HG02623 (cell line): Measurements from ENCODE around the gene NLRX1.
"Not testable (repeated sequence)": the region's sequence is repeated elsewhere in the genome, so short reads cannot be mapped to it uniquely, and the experiment has no call there.

Source experiments
- ATAC-seq: cut with Tn5 transposase; IDR thresholded peaks from one replicate; pipeline ENCODE4 v1.9.1; 2021; ENCODE audit warnings: moderate library complexity; ENCODE audit not compliant: unreplicated experiment

NLRX1 gene

DNA sequence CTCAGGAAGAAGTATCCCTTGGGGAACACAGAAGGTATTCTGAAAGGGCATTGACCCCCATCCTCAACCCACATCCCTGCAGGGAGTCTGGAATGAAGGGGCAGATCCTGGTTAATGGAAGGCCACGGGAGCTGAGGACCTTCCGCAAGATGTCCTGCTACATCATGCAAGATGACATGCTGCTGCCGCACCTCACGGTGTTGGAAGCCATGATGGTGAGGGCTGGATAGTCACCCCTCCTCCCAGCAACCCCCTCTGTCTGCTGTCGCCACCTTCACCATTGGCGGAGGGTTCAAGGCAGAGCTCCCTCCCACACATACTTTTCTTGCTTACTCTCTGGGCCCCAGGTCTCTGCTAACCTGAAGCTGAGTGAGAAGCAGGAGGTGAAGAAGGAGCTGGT lies 14.3 kb upstream of the NLRX1 start:
- no peak for ATAC-seq

DNA sequence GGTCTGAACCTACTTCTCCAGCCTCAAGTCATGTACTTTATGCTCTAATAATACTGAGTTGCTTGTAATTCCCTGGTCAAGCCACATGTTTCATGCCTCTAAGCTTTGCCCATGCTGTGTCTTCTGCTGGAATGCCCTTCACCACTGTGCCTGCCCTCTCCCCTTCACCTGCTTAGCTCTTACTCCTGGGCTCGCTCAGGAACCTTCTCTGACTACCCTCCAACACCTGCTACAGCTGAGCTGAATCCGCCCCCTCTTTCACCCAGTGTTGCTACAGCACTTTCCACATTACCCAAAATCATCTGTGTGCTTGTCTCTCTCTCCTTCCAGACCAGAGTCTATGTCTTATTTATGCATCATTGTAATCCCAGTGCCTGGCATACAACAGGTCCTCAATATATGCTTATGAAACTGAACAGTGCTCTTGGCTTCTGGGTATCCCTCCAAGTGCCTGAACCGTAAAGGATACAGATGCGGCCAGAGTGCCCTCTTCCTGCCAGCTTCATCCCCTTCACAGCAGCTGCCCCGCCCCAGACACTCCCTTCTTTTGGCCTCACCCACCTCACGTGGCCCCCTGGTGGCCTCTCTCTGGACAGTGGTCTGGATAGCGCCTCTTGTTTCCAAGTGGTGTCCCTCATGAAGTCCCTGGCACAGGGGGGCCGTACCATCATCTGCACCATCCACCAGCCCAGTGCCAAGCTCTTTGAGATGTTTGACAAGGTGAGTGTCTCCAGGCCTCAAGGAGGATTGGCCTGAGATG lies 12.6 kb upstream of the NLRX1 start:
- no peak for ATAC-seq

DNA sequence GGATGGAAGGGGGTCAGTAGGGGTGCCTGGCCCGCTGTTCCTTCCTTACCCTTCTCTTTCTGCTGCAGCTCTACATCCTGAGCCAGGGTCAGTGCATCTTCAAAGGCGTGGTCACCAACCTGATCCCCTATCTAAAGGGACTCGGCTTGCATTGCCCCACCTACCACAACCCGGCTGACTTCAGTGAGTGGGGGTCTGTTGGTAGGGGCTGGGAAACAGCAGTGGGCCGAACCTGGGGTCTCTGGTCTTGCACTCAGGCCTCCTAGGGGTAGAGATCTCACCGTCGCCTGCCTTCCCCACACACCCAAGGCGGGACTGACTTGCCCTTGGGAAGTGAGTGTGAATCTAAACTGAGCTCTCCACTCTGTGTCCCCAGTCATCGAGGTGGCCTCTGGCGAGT lies 12.0 kb upstream of the NLRX1 start:
- no peak for ATAC-seq

DNA sequence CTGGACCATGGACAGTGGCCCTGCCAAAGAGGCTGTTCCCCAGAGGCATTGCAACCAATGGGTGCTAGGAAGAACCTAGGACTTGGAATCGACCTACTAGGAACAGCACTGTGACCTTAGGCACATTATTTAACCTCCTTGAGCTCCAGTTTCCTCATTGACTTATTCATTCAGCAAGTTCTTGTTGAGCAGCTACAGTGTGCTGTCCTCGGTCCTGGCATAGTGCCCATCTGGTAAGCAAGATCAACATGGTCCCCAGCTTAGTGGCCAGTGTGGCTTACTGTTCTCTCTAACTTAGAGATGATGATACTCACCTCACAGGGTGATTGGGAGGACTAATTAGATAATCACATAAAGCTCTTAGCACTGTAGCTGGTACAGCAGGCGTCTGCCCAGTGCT lies 11.5 kb upstream of the NLRX1 start:
- no peak for ATAC-seq

DNA sequence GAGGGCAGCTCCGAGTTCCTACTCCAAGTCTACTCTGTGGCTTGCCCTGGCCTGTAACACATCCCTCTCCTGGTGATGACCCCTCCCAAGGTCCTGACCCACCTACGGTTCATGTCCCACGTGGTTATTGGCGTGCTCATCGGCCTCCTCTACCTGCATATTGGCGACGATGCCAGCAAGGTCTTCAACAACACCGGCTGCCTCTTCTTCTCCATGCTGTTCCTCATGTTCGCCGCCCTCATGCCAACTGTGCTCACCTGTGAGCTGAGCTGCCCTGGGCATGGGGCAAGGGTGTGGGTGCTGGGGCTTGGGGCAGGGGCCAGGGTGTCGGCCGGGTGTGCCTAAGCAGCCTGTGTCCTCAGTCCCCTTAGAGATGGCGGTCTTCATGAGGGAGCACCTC lies 10.1 kb upstream of the NLRX1 start:
- ATAC-seq = no peak

DNA sequence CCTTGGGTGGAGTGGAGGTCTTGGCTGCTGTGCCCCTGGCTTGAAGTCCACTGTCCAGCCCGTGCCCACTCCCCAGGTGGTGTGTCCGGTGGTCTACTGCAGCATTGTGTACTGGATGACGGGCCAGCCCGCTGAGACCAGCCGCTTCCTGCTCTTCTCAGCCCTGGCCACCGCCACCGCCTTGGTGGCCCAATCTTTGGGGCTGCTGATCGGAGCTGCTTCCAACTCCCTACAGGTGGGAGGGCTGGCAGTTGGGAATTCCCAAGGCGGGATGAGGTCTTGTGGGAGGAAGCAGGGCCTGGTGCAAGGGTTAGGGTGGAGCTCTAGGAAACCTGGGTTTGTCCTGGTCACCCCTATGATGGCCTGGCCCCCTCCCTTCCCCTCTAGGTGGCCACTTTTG lies 8.4 kb upstream of the NLRX1 start:
- no peak for ATAC-seq

DNA sequence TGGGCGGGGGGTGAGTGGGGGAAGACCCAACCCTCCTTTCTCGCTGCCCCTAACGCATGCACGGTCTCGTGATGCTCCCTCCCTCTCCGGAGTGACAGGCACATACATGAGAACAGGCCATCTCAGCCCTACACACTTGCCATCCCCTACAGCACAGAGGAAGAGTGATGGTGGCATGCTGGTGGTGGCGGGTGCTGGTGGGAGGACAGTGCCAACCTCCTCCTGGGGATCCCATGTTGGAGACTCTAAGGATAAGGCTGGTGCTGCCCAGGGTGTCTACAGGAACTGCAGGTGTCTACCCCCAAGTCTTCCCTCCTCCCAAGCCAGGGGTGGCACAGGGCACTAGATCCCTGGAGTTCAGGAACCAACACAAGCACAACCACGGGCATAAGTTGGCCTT lies 6.7 kb upstream of the NLRX1 start:
- no peak for ATAC-seq

DNA sequence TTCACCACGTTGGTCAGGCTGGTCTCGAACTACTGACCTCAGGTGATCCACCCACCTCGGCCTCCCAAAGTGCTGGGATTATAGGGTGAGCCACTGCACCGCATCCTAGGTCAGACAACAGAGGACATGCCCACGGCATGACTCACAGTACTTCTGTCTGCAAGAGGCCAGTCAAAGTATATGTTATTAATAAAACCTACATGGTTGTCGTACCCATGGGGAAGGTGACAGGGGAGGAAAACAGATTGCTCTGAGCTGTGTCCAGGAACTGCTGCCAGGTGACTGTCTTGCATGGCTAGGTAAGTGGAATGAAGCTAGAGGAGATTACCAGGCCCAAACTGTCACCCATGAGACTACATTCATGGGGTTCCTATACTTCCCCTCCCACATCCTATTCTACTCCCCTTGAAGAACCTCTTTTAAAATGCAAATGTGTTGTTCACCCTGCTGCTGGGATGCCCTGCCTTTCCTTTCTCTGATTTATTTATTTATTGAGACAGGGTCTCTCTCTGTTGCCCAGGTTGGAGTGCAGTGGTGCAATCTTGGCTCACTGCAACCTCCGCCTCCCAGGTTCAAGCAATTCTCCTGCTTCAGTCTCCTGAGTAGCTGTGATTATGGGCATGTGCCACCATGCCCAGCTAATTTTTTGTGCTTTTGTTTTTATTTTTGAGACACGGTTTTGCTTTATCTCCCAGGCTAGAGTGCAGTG lies 2.0 kb upstream of the NLRX1 start:
- no peak for ATAC-seq

DNA sequence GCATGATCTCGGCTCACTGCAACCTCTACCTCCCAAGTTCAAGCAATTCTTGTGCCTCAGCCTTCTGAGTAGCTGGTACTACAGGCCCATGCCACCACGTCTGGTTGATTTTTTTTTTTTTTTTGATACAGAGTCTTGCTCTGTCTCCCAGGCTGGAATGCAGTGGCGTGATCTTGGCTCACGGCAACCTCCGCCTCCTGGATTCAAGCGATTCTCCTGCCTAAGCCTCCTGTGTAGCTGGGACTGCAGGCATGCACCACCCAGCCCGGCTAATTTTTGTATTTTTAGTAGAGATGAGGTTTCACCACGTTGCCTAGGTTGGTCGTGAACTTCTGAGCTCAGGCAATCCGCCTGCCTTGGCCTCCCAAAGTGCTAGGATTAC lies 1.5 kb upstream of the NLRX1 start:
- ATAC-seq = not testable (repeated sequence)

DNA sequence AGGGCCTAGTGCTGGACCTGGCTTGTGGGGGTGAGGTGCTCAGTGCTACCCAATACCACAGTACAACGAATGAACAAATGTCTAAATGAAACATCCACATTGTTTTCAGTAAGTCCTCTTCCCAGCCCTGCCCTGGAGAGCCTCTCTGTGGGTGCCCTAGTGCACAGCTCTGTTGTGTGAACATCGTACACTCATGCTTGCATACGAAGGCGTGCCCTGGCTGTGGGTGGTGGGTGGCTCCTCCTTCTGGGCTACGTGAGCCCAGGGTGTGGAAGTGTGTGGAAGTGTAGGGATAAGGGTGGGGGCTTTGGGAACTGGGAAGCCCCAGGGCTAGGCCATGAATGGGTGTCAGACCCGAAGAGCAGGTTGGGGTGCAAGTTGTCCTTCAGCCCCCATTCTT lies 592 bp upstream of the NLRX1 start:
- ATAC-seq = no peak

DNA sequence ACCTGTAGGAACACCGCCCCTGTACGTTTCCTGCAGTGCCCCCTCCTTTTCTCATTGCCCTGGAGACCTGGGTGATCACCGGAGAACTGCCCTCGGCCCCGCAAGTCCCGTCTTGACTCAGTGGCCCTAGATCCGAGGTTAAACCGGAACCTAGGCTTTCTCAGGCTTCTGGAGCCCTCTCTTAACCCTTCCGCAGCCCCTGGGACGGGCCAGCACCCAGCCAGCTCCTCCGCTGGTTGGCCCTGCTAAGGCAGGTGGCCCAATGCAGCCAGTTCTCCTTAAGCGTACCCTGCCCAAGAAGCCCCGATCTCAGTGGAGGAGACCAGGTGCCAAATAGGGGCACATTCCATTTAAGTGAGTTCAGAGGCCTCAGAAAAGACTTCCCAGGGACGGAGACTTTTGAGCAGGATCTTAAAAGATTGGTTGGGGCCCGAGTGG lies 776 bp downstream of the NLRX1 start:
- ATAC-seq = peak; percentile 10

DNA sequence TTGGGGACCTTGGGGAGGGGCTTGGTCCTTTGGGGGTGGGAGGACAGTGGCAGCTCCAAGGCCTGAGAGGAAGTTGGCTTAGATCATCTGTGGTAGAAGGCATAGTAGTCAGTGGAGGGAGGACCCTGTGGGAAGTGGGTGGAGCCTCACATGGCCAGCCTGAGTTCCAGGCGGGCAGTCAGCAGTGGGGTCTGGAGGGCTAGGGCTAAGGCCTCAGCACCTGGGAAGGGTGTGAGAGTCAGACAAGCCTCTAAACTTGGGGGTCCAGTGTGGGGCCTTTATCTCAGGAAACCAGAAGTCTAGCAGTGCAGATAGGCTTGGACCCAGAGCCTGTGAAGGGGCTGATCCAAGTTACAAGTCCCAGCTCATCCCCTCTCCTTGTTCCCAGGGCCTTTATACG lies 4.0 kb downstream of the NLRX1 start:
- ATAC-seq = no peak

DNA sequence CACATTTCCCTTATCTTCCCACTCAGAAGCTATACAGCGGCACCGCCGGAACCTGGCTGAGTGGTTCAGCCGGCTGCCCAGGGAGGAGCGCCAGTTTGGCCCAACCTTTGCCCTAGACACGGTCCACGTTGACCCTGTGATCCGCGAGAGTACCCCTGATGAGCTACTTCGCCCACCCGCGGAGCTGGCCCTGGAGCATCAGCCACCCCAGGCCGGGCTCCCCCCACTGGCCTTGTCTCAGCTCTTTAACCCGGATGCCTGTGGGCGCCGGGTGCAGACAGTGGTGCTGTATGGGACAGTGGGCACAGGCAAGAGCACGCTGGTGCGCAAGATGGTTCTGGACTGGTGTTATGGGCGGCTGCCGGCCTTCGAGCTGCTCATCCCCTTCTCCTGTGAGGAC lies 4.9 kb downstream of the NLRX1 start:
- ATAC-seq = no peak

DNA sequence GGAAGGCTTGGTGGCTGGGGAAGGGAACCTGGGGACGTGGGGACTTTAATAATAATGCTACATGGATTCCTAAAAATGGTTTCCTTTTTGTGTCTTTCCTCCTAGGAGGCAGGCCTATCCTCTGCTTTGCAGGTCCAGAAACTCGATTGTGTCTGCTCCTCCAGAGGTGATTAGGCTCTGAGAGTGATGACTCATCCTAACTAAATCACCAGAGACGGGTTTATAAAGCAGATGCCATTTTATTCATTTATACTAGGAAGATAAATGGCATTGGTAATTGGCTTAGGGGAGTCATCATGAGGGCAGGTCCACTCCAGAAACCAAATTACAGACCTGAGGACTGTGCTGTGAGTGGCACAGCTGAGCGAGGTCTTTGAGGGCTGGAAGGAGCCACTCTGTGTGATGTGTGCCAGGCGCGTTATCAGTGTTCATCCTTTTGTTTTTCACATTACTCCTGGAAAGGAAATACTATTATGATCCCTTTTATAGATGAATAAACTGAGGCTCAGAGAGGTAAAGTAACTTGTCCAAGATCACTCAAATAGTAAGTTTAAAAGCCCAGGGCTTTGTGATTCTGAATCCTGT lies 7.1 kb downstream of the NLRX1 start:
- no peak for ATAC-seq

DNA sequence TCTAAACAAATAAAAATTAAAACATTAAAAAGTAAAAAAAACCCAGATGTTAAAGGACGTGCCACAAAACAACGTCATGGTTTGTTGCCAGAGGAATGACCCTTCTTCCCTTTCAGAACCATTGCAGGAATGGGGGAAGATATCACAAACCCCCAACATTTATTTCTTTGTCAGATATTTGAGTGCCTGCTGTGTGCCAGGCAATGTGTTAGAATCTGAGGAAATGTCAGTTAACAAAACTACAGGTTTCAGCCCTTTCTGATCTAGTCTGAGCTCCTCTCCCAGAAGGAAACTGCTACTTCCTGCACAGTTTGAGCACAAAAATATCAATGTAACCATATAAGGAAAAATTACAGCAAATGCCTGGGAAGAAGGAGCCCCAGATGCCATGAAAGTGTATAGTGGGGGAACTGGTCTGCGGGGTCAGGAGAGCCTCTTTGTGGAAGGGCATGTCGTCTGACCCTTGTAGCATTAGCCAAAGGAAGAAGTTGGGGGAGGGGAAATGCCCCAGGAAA lies 9.7 kb downstream of the NLRX1 start:
- no peak for ATAC-seq

DNA sequence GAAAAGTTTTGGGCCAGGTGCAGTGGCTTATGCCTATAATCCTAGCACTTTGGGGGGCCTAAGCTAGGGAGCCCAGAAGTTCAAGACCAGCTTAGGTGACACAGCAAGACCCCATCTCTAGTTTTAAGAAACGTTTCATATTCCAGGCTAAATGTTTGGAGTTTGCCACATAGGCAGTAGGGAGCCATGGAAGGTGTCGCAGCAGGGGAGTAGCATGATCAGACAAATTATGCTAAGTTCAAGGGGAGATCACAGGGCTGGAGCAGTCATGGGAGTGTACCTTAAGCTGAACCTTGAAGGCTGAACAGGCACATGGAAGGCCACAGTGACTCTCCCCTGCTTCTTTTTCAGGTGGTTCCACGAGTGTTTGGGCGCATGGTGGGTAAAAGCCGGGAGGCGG lies 10.8 kb downstream of the NLRX1 start:
- no peak for ATAC-seq

DNA sequence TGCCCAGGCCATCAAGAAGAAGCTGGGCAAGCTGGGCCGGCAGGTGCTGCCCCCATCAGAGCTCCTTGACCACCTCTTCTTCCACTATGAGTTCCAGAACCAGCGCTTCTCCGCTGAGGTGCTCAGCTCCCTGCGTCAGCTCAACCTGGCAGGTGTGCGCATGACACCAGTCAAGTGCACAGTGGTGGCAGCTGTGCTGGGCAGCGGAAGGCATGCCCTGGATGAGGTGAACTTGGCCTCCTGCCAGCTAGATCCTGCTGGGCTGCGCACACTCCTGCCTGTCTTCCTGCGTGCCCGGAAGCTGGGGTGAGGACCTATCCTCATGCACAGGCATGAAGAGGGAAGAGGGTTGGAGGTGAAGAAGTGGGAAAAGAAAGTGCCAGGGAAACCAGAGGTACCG lies 11.5 kb downstream of the NLRX1 start:
- ATAC-seq = no peak

DNA sequence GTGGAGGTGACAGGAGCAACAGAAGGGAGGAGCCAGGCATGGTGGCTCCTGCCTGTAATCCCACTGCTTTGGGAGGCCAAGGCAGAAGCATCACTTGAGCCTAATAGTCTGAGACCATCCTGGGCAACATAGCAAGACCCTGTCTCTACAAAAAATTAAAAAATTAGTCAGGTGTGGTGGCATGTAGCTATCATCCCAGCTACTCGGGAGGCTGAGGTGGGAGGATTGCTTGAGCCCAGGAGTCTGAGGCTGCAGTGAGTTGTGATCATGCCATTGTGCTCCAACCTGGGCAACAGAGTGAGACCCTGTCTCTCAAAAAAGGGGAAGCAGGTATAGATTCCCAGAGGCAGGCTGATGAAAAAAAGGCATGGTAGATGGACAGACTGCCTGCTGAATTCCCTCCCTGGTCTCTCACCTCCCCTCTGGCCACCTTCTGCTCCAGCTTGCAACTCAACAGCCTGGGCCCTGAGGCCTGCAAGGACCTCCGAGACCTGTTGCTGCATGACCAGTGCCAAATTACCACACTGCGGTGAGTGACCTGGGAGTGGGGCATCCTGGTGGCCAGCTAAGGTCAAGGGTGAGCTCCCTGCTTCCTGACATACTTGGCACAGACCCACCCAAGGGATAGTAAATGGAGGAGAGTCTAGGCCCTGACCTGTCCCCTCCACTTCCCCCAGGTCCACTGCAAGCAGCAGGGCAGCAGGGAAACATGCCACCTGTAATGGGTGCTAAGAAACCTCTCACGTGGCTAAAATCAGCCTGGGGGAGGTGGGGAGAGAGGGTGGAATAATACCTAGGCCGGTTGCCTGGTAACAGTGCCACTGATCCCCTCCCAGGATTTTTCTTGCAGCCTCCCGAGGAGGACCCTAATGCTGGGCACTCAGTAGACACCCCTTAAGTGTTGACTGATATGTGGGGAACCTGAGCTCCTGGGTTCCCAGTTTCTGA lies 12.5 kb downstream of the NLRX1 start:
- ATAC-seq = no peak

DNA sequence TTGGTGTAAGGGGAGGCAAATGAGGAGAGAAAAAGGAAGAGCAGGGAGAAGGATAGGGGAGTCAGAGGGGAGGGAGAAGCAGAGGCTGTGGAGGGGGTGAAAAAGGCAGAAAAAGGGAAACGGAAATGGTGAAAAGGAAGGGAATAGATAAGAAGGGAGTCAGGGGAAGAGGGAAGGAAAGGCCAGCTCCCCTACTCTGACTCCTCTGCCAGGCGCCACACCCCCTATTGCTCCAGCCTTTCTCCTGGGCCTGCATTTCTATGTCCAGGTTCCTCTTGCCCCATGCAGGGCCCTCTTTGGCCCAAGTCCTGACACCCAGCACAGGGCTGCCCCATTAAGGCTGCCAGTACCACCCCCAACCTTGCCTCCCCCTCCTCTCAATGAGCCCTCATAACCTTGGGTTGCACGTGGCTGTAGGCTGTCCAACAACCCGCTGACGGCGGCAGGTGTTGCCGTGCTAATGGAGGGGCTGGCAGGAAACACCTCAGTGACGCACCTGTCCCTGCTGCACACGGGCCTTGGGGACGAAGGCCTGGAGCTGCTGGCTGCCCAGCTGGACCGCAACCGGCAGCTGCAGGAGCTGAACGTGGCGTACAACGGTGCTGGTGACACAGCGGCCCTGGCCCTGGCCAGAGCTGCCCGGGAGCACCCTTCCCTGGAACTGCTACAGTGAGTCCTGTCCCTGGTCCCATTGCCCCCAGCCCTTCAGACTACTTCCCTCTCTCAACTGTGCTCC lies 13.3 kb downstream of the NLRX1 start:
- ATAC-seq = no peak

DNA sequence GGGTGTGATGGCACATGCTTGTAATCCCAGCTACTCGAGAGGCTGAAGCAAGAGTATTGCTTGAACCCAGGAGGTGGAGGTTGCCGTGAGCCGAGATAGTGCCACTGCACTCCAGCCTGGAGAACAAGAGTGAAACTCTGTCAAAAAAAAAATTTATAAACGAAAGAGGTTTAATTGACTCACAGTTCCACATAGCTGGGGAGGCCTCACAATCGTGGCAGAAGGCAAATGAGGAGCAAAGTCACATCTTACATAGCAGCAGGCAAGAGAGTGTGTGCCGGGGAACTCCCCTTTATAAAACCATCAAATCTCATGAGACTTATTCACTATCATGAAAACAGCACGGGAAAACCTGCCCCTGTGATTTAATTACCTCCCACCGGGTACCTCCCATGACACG lies 15.9 kb downstream of the NLRX1 start:
- not testable (repeated sequence) for ATAC-seq
